HG03520 (cell line): ENCODE measurements around the gene WRAP73.

Source experiments
- ATAC-seq: cut with Tn5 transposase; IDR thresholded peaks from one replicate; pipeline ENCODE4 v1.9.1; 2021; ENCODE audit warnings: mild to moderate bottlenecking, moderate library complexity; ENCODE audit not compliant: unreplicated experiment

WRAP73 gene

GRCh38 chr1:3650248-3651025 lies 534 bp upstream of the WRAP73 start:
- ATAC-seq: no peak

GRCh38 chr1:3646596-3646995 lies 3.3 kb downstream of the WRAP73 start:
- ATAC-seq: no peak

GRCh38 chr1:3645666-3646355 lies 4.1 kb downstream of the WRAP73 start:
- ATAC-seq: no peak

- no peak for ATAC-seq
Observed at GRCh38 chr1:3645247-3645646, 4.7 kb downstream of the WRAP73 start.

- ATAC-seq: no peak
Observed at GRCh38 chr1:3644273-3644672, 5.6 kb downstream of the WRAP73 start.

- ATAC-seq: no peak
Observed at GRCh38 chr1:3642919-3643675, 6.8 kb downstream of the WRAP73 start.

- no peak for ATAC-seq
Observed at GRCh38 chr1:3641816-3642215, 8.1 kb downstream of the WRAP73 start.

GRCh38 chr1:3641046-3641760 lies 8.7 kb downstream of the WRAP73 start:
- no peak for ATAC-seq

GRCh38 chr1:3640121-3640837 lies 9.6 kb downstream of the WRAP73 start:
- ATAC-seq: no peak

GRCh38 chr1:3639397-3639911 lies 10.4 kb downstream of the WRAP73 start:
- no peak for ATAC-seq

GRCh38 chr1:3638676-3639075 lies 11.2 kb downstream of the WRAP73 start:
- ATAC-seq: no peak

GRCh38 chr1:3638027-3638426 lies 11.9 kb downstream of the WRAP73 start:
- no peak for ATAC-seq

- no peak for ATAC-seq
Observed at GRCh38 chr1:3636531-3636930, 13.4 kb downstream of the WRAP73 start.

GRCh38 chr1:3636080-3636479 lies 13.8 kb downstream of the WRAP73 start:
- no peak for ATAC-seq

- no peak for ATAC-seq
Observed at GRCh38 chr1:3634059-3634800, 15.7 kb downstream of the WRAP73 start.

GRCh38 chr1:3633344-3634058 lies 16.4 kb downstream of the WRAP73 start:
- ATAC-seq: no peak

- ATAC-seq: no peak
Observed at GRCh38 chr1:3632716-3633343, 17.1 kb downstream of the WRAP73 start.

- no peak for ATAC-seq
Observed at GRCh38 chr1:3632298-3632697, 17.6 kb downstream of the WRAP73 start.
